NT2/D1 (cell line): ENCODE data around the gene ARL8B.

Source experiments
- DNase-seq: peaks from one replicate; pipeline ENCODE4 v3.0.0-alpha.2; 2011; ENCODE audit warnings: low read depth, low spot score
- H3K27me3 ChIP-seq: 2 replicates; pipeline ENCODE4 v1.6.0; 2011; ENCODE audit warnings: mild to moderate bottlenecking; ENCODE audit not compliant: insufficient read length, insufficient read depth
- H3K36me3 ChIP-seq: 2 replicates; pipeline ENCODE4 v1.6.1; 2011; ENCODE audit warnings: mild to moderate bottlenecking, low read length, mixed read lengths; ENCODE audit not compliant: insufficient read depth, insufficient read length
- H3K4me1 ChIP-seq: 2 replicates; pipeline ENCODE4 v1.5.1; 2011; ENCODE audit not compliant: insufficient read depth, insufficient read length
- H3K4me3 ChIP-seq: 2 replicates; pipeline ENCODE4 v1.5.1; 2011; ENCODE audit warnings: low read depth; ENCODE audit not compliant: insufficient read length
- H3K9ac ChIP-seq: 2 replicates; pipeline ENCODE4 v1.6.0; 2011; ENCODE audit warnings: low read depth; ENCODE audit not compliant: insufficient read length
- H3K9me3 ChIP-seq: 2 replicates; pipeline ENCODE4 v1.5.1; 2011; ENCODE audit warnings: mild to moderate bottlenecking, low read length; ENCODE audit not compliant: insufficient read depth
- SUZ12 ChIP-seq: IDR thresholded peaks from 2 replicates; pipeline ENCODE4 v1.6.1; 2011; ENCODE audit not compliant: insufficient read length, insufficient read depth; ENCODE audit errors: extremely low read depth
- YY1 ChIP-seq: IDR thresholded peaks from 2 replicates; pipeline ENCODE4 v1.6.1; 2011; ENCODE audit not compliant: insufficient read length, insufficient read depth
- ZNF274 ChIP-seq: IDR thresholded peaks from 2 replicates; pipeline ENCODE4 v1.6.1; 2011; ENCODE audit warnings: mild to moderate bottlenecking, low read depth, low read length

ARL8B gene

DNA sequence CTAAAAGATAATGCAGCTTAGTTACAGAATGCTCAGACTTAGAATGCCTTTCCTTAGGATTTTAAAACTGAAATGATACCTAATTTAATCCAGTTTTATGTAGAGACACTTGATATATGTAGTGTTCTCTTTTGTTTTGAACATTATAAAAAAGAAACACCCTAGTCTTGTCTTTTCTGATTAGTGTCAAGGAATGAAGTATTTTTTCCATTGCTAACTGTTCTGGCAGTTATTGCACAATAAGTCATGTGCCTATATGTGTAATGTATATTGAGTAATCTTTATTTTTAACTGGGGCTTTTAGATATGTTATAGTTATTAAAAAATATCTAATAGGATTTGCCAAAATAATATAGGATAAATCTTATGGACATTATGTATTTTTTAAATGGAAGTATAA, 4.5 kb downstream of the ARL8B start:
- Histone ChIP-seq H3K9me3 (no peaks in the 10 kb centered on the region), H3K9ac (no peak overlapping the region), H3K4me1 (no peaks in the 10 kb centered on the region), H3K36me3 (peaks cover 19% of the 10 kb centered on the region), H3K4me3 (no peak overlapping the region), H3K27me3 (no peaks in the 10 kb centered on the region)
- TF ChIP-seq ZNF274 (no peak), SUZ12 (no peak), YY1 (no peak)
- DNase-seq: no peak

DNA sequence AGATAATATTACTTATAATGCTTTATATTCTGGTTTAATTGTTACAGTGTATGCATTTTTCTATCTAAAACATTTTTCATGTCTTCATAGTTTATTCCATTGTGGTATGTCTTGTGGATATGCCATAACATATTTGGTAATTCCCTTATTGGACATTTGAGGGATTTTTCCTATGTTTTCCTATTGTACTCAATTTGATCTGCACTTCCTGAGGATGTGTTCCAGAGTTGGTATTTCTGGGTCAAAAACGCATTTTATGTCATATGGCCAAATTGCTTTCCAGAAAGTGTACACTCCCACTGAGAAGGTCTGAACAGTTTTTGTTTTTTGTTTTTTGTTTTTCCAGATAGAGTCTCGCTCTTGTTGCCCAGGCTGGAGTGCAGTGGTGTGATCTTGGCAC, 6.8 kb downstream of the ARL8B start:
- H3K4me3 ChIP-seq: no peak overlapping the region
- no peak for DNase-seq
- peaks cover 5% of the 10 kb centered on the region for H3K4me1 ChIP-seq
- no peak for TF ChIP-seq ZNF274
- TF ChIP-seq SUZ12: no peak
- TF ChIP-seq YY1: no peak
- H3K27me3 ChIP-seq: no peaks in the 10 kb centered on the region
- no peaks in the 10 kb centered on the region for H3K9me3 ChIP-seq
- H3K36me3 ChIP-seq: peaks cover 18% of the 10 kb centered on the region
- no peak overlapping the region for H3K9ac ChIP-seq

DNA sequence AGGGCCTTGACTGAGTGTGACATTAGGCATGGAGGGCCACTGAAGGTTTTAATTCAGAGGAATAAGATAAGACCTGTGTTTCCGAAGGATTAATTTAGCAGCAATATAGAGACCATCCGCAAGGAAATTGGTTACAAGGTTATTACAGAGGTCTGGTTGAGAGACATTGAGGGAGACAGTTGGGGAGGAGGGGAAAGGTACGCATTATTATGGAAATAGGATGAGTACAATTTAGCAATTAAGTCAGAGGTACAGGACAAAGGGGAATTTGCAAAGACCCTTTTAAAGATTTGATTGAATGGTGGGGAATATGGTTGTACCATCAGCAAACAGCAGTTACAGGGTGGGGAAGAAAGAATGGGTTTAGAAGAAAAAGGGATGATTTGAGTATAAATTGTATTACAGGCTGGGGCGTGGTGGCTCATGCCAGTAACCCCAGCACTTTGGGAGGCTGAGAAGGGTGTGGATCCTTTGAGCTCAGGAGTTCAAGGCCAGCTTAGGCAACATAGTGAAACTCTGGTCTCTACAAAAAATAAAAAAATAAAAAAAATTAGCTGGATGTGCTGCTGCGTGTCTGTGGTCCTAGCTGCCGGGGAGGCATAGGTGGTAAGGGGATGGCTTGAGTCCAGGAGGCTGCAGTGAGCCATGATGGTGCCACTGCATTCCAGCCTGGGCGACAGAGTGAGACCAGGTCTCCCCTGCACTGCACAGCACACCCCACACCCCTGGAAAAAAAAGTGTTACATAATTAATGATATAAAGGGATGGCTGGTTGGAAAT, 11.3 kb downstream of the ARL8B start:
- Histone ChIP-seq H3K36me3 (peaks cover 6% of the 10 kb centered on the region), H3K27me3 (no peaks in the 10 kb centered on the region), H3K4me3 (no peak overlapping the region), H3K9ac (no peak overlapping the region), H3K4me1 (peaks cover 5% of the 10 kb centered on the region), H3K9me3 (no peaks in the 10 kb centered on the region)
- DNase-seq: peak; percentile 22
- TF ChIP-seq SUZ12: no peak
- TF ChIP-seq ZNF274: no peak

- no peak for TF ChIP-seq ZNF274
- no peak for TF ChIP-seq SUZ12
- TF ChIP-seq YY1: no peak
- H3K4me3 ChIP-seq: no peak overlapping the region
- H3K9ac ChIP-seq: no peak overlapping the region
- DNase-seq: no peak
- peaks cover 5% of the 10 kb centered on the region for H3K4me1 ChIP-seq
- H3K36me3 ChIP-seq: peaks cover 4% of the 10 kb centered on the region
- no peaks in the 10 kb centered on the region for H3K27me3 ChIP-seq
- no peaks in the 10 kb centered on the region for H3K9me3 ChIP-seq
These were observed 11.9 kb downstream of the ARL8B start for GRCh38 chr3:5134019-5134391.

- no peak overlapping the region for H3K9ac ChIP-seq
- TF ChIP-seq SUZ12: no peak
- no peak for TF ChIP-seq ZNF274
- TF ChIP-seq YY1: no peak
- peaks cover 4% of the 10 kb centered on the region for H3K36me3 ChIP-seq
- H3K4me1 ChIP-seq: peaks cover 5% of the 10 kb centered on the region
- no peak for DNase-seq
- H3K9me3 ChIP-seq: no peaks in the 10 kb centered on the region
- no peak overlapping the region for H3K4me3 ChIP-seq
- H3K27me3 ChIP-seq: no peaks in the 10 kb centered on the region
These were observed 12.4 kb downstream of the ARL8B start for GRCh38 chr3:5134499-5134898.

DNA sequence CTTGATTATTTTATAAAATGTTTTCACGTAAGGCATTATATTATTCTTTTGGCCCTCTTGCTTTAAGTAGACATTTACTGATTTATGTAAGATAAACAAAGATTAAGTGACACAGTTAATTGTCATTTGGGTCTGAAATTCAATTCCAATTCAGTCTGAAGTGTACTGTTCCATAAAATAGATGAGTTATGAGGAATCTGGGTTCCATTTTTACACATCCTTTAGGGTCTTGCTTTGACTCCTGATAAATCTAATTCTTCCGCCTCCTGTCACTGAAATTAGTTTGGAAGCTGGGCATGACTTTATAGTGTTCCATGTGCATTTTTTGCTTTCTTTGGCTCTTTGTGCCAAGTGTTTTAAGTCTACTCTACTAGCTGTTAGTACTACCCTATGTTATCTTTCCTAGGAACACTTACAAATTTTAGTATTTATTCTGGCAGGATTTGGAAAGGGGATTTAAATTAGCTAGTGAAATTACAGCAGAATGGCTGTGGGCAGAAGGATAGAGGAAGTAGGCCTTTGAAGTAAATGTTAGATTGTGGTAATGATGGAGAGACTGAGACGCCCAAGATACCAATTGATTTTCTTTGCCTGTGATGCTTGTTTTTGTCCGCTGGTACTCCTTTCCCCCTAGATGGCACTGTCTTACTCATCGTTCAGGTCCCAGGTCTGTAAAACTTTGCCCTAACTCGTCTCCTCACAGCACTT, 14.3 kb downstream of the ARL8B start:
- Histone ChIP-seq H3K4me3 (no peak overlapping the region), H3K9me3 (no peaks in the 10 kb centered on the region), H3K27me3 (no peaks in the 10 kb centered on the region), H3K36me3 (peaks cover 10% of the 10 kb centered on the region), H3K9ac (no peak overlapping the region), H3K4me1 (peaks cover 5% of the 10 kb centered on the region)
- TF ChIP-seq YY1: no peak
- TF ChIP-seq SUZ12: no peak
- TF ChIP-seq ZNF274: no peak
- DNase-seq: no peak

DNA sequence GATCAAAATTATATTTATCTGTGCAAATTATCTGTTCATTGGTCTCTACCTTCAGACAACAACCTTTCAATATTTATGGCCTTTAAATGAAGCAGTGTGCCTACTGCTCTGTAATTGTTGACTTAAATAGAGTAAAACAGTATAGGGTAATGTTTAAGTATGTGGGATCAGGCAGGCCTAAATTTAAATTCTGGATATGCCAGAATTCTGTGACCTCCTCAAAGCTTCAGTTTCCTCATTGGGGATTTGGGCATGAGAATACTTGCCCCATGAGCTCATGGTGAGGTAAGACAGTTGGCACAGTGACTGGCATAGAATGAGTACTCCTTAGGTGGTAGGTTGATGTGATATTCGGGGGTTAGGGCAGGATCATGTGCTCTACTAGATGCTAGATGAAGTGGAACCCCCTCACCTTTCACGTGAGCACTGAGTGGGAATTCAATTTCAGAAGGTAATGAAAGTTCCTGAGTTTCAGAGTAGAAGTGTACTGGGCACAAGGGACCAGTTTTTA, 14.9 kb downstream of the ARL8B start:
- Histone ChIP-seq H3K4me1 (peaks cover 5% of the 10 kb centered on the region), H3K9ac (no peak overlapping the region)

More for the DNA sequence above, 14.9 kb downstream of the ARL8B start:
- Histone ChIP-seq H3K27me3 (no peaks in the 10 kb centered on the region), H3K9me3 (0 out of 2 replicates have a peak, but pooled peaks cover 4% of the 10 kb centered on the region), H3K36me3 (peaks cover 9% of the 10 kb centered on the region), H3K4me3 (no peak overlapping the region)
- no peak for DNase-seq
- TF ChIP-seq ZNF274: no peak
